Measurements from ENCODE around the gene NIF3L1. TPM values are rescaled to one million over a fixed set of nuclear protein-coding genes. Genes with fewer than 3 reads are reported as not detected.

The NIF3L1 gene
- total RNA-seq, 1 experiment from 2014 or later, result 45.6 TPM

- Histone ChIP-seq H3K4me2 (peak overlapping the region; percentile 91), H3K27ac (peak overlapping the region; percentile 10; the same call in 1 of the 2 replicates), H3K9me2 (ENCODE audit: insufficient read depth) (no peaks in the 10 kb centered on the region), H3K27me3 (ENCODE audit: insufficient read depth, low read depth) (no peaks in the 10 kb centered on the region), H2AFZ (no peak overlapping the region), H3K9me3 (ENCODE audit: insufficient read depth, low read depth) (no peaks in the 10 kb centered on the region), H3K79me2 (ENCODE audit: low read depth) (peaks cover 85% of the 10 kb centered on the region), H4K20me1 (ENCODE audit: insufficient read depth) (peaks cover 53% of the 10 kb centered on the region), H3K4me3 (peak overlapping the region; percentile 19; the same call in 1 of the 2 replicates), H3F3A (ENCODE audit: insufficient read depth, low read depth) (peaks cover 59% of the 10 kb centered on the region), H3K36me3 (ENCODE audit: low read depth) (peaks cover 59% of the 10 kb centered on the region), H3K4me1 (replicated peaks; ENCODE audit: insufficient read depth) (peaks cover 17% of the 10 kb centered on the region)
- CTCF ChIA-PET, result no interaction called here
- TF ChIP-seq CTCF (conservative IDR thresholded peaks at IDR 0.05) (no peak), EZH2 (IDR thresholded peaks at IDR 0.05; ENCODE audit: low read depth) (no peak)
- intact Hi-C loops (cut with micrococcal nuclease; ENCODE audit: unreplicated experiment), result no loop called here
- no peak for DNase-seq
- POLR2A ChIA-PET (ENCODE audit: unreplicated experiment), result no interaction called here
- BruUV-seq (replicated peaks), result no TSS peak
These were observed 28.9 kb upstream of the NIF3L1 start for GRCh38 chr2:200860092-200860795.

GRCh38 chr2:200861617-200862155, 27.5 kb upstream of the NIF3L1 start:
- POLR2A ChIA-PET (ENCODE audit: unreplicated experiment), result interaction anchor here (0.6 kb wide), 1 partner anchor 636 kb away, joined by 7 read pairs; no protein-coding TSS in a partner anchor
- Histone ChIP-seq H3K4me1 (replicated peaks; ENCODE audit: insufficient read depth) (peaks cover 17% of the 10 kb centered on the region), H3K27ac (peak overlapping the region; percentile 84), H3K4me3 (peak overlapping the region; percentile 87), H3K27me3 (ENCODE audit: insufficient read depth, low read depth) (no peaks in the 10 kb centered on the region), H3K4me2 (peak overlapping the region; percentile 91), H3K9me3 (ENCODE audit: insufficient read depth, low read depth) (no peaks in the 10 kb centered on the region), H3K36me3 (ENCODE audit: low read depth) (peaks cover 52% of the 10 kb centered on the region), H3K9me2 (ENCODE audit: insufficient read depth) (no peaks in the 10 kb centered on the region), H4K20me1 (ENCODE audit: insufficient read depth) (peaks cover 51% of the 10 kb centered on the region), H2AFZ (no peak overlapping the region), H3F3A (ENCODE audit: insufficient read depth, low read depth) (peaks cover 47% of the 10 kb centered on the region), H3K79me2 (ENCODE audit: low read depth) (peaks cover 78% of the 10 kb centered on the region)
- intact Hi-C loops (cut with micrococcal nuclease; ENCODE audit: unreplicated experiment), result no loop called here
- DNase-seq, result no peak
- CTCF ChIA-PET, result interaction anchor here (0.6 to 0.7 kb wide), 2 partner anchors 31 to 91 kb away, joined by 3 read pairs; no protein-coding TSS in a partner anchor
- TF ChIP-seq EZH2 (IDR thresholded peaks at IDR 0.05; ENCODE audit: low read depth) (no peak), CTCF (conservative IDR thresholded peaks at IDR 0.05) (no peak)
- BruUV-seq (replicated peaks), result no TSS peak

GRCh38 chr2:200862532-200863000, 26.6 kb upstream of the NIF3L1 start:
- H4K20me1 ChIP-seq (ENCODE audit: insufficient read depth), result peaks cover 42% of the 10 kb centered on the region

More at GRCh38 chr2:200862532-200863000, 26.6 kb upstream of the NIF3L1 start:
- H3K27me3 ChIP-seq (ENCODE audit: insufficient read depth, low read depth), result no peaks in the 10 kb centered on the region
- peak overlapping the region; percentile 87 for H3K4me3 ChIP-seq
- no TSS peak for BruUV-seq (replicated peaks)
- intact Hi-C loops (cut with micrococcal nuclease; ENCODE audit: unreplicated experiment), result no loop called here
- ChIA-PET CTCF (no interaction called here), POLR2A (ENCODE audit: unreplicated experiment) (no interaction called here)
- peak overlapping the region; percentile 91 for H3K4me2 ChIP-seq
- H3K4me1 ChIP-seq (replicated peaks; ENCODE audit: insufficient read depth), result peaks cover 17% of the 10 kb centered on the region
- peaks cover 69% of the 10 kb centered on the region for H3K79me2 ChIP-seq (ENCODE audit: low read depth)
- peak overlapping the region; percentile 84 for H3K27ac ChIP-seq
- H3F3A ChIP-seq (ENCODE audit: insufficient read depth, low read depth), result peaks cover 45% of the 10 kb centered on the region
- TF ChIP-seq EZH2 (IDR thresholded peaks at IDR 0.05; ENCODE audit: low read depth) (no peak), CTCF (conservative IDR thresholded peaks at IDR 0.05) (no peak)
- peak in 1 of 2 experiments; percentile 60 for DNase-seq
- no peaks in the 10 kb centered on the region for H3K9me3 ChIP-seq (ENCODE audit: insufficient read depth, low read depth)
- H3K9me2 ChIP-seq (ENCODE audit: insufficient read depth), result no peaks in the 10 kb centered on the region
- H3K36me3 ChIP-seq (ENCODE audit: low read depth), result peaks cover 43% of the 10 kb centered on the region
- H2AFZ ChIP-seq, result no peak overlapping the region
